Astrocyte of the hippocampus (primary cell): ENCODE measurements around the gene SPDYE18.
"Not testable (repeated sequence)": the region's sequence is repeated elsewhere in the genome, so short reads cannot be mapped to it uniquely, and the experiment has no call there.

Source experiments
- DNase-seq: peaks from one replicate; pipeline ENCODE4 v3.0.0; 2011; ENCODE audit warnings: low read depth, low spot score

SPDYE18 gene

DNA sequence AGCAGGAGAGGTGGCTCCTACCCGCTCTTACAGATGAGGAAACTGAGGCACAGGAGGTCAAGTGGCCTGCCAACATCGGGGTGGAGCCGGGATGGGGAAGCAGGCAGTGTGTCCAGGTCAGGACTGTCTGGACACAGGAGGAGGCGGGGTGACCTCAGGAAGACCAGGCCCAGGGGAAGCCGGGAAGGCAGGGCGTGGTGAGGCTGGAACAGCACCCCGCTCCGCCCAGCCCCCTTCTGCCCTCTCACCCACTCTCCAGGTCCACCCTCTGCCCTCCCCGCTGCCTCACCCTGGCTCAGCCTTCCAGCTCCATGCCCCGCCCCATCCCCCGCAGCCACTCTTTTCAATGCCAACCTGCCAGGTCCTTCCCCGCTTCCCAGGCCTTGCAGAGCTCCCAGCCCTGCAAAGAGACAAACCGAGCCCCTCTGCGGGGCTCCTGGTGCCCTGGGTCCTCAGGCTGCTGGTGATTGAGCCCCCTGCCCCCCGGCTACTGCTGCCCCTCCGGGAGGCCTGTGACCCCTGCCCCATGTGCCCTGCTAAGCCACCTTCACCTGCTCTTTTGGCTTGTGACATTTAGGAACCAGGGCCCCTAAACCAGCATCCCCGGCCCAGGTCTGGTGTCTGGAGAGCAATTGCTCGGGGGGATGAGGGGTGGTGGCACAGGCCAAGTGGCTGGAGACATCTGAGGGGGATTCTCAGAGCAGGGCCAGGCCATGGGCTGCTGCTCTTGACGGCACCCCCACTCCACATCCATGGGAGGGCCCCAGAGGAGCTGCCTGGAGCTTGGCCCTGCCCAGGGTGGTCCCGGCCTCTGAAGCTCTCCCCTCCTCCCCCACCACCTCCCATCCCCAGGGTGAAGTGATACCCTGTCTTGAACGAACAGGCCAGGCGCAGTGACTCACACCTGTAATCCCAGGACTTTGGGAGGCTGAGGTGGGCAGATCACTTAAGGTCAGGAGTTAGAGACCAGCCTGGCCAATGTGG is 55.9 kb downstream of the SPDYE18 start:
- DNase-seq, result not testable (repeated sequence)

DNA sequence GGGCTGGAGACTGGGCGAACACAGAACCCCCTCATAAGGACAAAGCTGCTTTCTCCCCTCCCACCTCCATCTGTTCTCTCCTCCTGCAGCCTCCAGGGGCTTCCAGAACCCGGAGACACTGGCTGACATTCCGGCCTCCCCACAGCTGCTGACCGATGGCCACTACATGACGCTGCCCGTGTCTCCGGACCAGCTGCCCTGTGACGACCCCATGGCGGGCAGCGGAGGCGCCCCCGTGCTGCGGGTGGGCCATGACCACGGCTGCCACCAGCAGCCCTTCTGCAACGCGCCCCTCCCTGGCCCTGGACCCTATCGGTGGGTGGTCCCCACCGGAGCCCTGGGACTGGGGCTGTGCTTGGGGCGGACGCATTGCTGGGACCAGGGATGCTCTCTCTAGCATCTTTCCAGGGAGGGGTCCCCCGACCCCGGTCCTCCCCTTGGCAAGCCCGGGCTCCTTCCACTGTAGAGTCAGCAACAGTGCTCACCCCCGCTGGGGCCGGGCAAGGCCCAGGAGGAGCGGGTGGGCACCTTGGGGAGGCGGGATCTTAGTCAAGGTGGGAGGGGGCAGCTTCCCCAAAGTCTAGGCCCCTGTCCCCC is 56.8 kb downstream of the SPDYE18 start:
- DNase-seq, result not testable (repeated sequence)

DNA sequence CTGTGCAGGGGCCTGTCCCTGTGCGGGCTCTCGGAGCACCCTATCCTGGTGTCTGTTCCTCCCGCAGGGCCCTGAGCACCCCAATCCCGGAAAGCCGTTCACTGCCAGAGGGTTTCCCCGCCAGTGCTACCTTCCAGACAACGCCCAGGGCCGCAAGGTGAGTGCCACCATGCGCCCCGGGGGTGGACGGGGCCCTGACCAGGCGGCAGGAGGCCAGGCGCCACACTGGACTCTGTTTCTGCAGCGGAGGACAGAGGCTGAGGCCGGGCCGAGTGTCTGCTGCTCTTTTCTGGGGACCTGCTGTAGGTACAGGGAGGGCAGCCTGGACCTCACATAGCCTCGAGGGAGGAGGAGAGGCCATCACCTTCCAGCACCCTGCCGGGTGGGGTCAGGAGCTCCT is 58.2 kb downstream of the SPDYE18 start:
- not testable (repeated sequence) for DNase-seq

DNA sequence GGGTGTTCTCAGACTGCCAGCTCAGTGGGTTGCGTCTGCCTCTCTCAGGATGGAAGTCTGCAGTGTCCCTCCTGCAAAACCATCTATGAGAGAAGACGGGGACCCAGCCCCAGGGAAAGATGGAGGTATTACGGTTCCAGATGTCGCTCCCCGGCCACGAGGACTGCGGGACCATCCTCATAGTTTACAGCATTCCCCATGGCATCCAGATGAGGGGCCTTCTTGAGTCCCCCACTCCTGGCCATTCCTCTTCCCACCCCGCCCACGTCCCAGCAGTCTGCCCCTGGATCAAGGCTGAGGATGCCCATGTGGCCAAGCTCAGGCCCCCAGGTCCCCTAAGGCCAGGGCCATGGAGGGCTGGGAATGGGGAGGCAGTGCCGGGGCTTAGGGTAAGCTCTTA is 59.1 kb downstream of the SPDYE18 start:
- not testable (repeated sequence) for DNase-seq

DNA sequence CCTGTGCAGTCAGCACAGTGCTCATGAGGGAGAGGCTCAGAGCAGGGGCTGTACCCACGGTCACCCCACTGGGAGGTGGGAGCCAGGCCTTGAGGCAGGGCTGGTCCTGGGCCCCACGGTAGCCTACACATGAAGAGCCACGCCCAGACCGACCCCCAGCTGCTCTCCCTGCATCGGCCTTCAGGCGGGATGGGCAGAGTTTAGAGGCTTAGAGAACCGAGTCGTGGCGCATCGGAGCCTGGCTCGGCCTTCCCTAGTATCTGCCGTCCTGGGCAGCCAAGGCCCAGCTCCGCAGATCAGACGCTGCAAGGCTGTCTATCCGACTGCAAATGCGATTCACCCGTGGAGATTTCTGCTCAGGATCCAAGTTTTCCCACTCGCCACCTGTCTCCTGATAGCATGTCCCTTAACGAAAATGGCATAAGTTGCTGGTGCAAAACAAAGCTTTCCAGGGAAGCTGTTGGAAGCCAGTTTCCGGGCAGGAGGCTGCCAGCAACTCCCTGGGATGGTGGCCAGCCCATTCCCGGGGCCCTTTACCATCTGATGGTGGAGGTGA is 59.6 kb downstream of the SPDYE18 start:
- not testable (repeated sequence) for DNase-seq

DNA sequence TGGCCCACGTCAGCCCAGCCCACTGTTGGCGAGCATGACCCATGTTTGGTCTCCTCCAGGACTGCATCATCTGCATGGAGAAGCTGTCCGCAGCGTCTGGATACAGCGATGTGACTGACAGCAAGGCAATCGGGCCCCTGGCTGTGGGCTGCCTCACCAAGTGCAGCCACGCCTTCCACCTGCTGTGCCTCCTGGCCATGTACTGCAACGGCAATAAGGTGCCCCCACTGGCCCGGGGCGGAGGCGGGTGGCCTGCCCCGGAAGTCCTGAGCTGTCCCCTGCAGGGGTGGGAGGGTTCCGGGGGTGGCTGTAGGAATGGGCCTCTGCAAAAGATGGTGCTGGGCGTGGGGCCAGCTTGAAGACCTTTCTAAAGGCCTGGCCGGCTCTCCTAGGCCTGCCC is 60.3 kb downstream of the SPDYE18 start:
- not testable (repeated sequence) for DNase-seq
